ENCODE results near the gene SREBF1. TPM values are rescaled to one million over a fixed set of nuclear protein-coding genes. Genes with fewer than 3 reads are reported as not detected.

The SREBF1 gene
- total and polyA plus RNA-seq, 4 donors: 27.5 to 71.8 (median 45.8) TPM

DNA sequence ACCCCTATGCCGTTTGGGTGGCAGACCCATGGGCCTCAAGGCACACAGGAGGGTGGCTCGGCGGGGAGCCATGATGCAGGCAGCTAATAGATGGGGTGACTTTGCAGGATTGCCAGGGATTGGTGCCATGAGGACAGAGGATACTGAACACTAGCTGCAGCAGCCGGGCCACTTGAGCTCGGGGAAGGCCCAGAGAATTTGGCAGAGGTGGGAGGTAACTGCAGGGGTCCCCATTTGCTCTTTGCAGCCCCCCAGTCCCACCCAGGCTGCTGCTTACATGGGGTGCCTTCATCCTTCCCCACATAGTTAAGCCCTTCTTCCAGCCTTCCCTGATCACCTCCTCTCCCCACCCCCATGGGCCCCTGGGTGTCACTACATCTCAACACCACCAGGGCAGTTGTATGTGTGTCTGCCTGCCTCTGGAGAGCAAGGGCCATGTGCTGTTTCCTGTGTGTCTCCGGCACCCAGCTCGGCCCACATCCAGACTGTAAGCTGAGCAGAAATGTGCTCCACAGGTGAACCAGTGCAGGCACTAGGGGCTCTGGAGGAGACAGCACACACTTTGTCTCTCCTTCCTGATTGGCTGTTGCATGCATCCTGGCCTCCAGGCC is 52.0 kb downstream of the SREBF1 start:
- no peaks in the 10 kb centered on the region for H3K9me3 ChIP-seq (ENCODE audit: control insufficient read depth, insufficient read depth, low read length)
- no peaks in the 10 kb centered on the region for H3K27me3 ChIP-seq (ENCODE audit: control insufficient read depth, insufficient read depth, low read length)
- 40% methylated on average over 7 of the region's 7 CpGs for WGBS (ENCODE audit: insufficient coverage)
- peaks cover 90% of the 10 kb centered on the region for H3K4me1 ChIP-seq (ENCODE audit: control insufficient read depth, insufficient read depth, low read length)
- no peak overlapping the region for H3K4me3 ChIP-seq (ENCODE audit: low read depth, low read length)
- peaks cover 23% of the 10 kb centered on the region for H3K36me3 ChIP-seq (ENCODE audit: control insufficient read depth, insufficient read depth, low read length)
- no peak for DNase-seq (ENCODE audit: low read depth in 4 of 6, low spot score in 6 of 6)
- H3K27ac ChIP-seq (ENCODE audit: low read depth, low read length): peak overlapping the region; percentile 67

DNA sequence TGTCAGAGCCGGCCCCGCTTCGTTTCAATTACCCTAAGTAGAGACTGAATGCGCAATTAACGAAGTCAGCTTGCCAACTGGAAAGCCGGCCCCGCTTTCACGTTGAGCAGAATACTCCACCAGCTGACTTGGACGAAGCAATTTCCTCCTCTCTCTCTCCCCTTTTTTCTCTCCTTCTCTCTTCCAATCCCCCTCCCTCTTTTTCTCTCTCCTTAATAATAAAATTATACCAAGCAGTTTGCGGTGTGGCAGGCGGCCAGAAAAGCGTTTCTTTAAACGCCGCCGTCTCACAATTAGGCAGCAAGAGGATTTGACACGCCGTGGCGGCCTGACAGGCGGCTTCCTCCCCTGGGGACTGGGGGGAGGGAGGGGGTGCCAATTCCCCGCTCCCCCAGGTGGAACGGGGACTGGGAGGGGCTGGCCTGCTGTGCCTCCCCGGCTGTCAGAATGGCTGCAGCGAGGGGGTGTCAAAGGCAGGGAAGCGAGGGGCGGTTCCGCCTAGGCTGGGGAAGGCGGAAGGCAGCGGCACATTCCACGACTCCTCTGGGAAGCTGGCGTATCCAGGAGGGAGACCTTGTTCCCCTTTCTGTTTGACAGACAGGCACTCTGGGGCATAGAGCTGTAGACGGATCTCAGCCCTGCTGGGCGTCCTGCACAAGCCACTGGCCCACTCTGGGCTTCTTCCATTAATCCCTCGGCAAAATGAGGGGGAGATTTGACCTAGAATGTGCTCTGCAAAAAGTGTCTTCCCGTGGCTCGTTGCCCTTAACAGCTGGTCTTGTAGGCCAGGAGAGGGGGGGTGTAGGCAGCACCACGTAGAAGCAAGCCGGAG is 52.7 kb downstream of the SREBF1 start:
- peak in 5 of 6 donors; percentile 52 to 95 (median 75) for DNase-seq (ENCODE audit: low read depth in 4 of 6, low spot score in 6 of 6)
- Histone ChIP-seq H3K27me3 (ENCODE audit: control insufficient read depth, insufficient read depth, low read length) (no peaks in the 10 kb centered on the region), H3K9me3 (ENCODE audit: control insufficient read depth, insufficient read depth, low read length) (no peaks in the 10 kb centered on the region), H3K36me3 (ENCODE audit: control insufficient read depth, insufficient read depth, low read length) (peaks cover 24% of the 10 kb centered on the region), H3K27ac (ENCODE audit: low read depth, low read length) (peak overlapping the region; percentile 67), H3K4me3 (ENCODE audit: low read depth, low read length) (peak overlapping the region; percentile 33), H3K4me1 (ENCODE audit: control insufficient read depth, insufficient read depth, low read length) (peaks cover 89% of the 10 kb centered on the region)
- 5% methylated on average over 34 of the region's 37 CpGs for WGBS (ENCODE audit: insufficient coverage)

DNA sequence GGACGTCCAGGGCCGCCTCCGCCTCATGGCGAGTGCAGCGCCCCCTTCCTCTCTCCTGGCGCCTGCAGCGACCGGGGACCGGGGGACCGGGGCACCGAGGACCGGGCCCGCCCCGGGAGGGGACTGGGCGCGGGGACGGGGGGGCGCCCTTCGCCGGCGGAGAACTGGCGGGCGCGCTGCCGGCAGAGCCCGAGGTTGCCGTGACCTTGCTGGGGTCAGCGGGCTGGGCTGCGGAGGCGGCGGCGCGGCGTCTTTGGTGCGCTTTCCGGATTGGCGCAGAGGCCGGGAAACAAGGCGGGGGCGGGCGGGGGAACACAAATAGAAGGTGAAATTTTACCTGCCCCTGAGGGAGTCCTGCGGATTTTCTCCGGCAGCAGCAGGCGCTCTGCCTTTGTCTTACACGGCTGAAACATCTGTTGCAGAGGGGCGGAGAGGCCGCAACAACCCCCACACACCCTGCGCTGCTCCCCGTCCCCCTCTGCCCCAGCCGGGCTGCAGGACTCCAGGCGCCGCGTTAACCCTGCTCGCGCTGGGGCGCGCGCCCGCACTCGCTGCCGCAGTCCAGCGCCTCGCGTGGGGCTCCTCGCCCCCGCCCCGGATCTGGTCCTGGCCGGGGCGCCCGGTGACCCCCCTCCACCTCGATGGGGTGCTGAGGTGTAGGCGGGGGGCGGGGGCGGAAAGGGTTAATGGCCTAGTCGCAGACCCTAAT is 53.5 kb downstream of the SREBF1 start:
- peaks cover 89% of the 10 kb centered on the region for H3K4me1 ChIP-seq (ENCODE audit: control insufficient read depth, insufficient read depth, low read length)
- DNase-seq (ENCODE audit: low read depth in 4 of 6, low spot score in 6 of 6): peak in 3 of 6 donors; percentile 39 to 91 (median 74)
- H3K4me3 ChIP-seq (ENCODE audit: low read depth, low read length): peak overlapping the region; percentile 47
- no peaks in the 10 kb centered on the region for H3K27me3 ChIP-seq (ENCODE audit: control insufficient read depth, insufficient read depth, low read length)
- no peaks in the 10 kb centered on the region for H3K9me3 ChIP-seq (ENCODE audit: control insufficient read depth, insufficient read depth, low read length)
- H3K27ac ChIP-seq (ENCODE audit: low read depth, low read length): peak overlapping the region; percentile 67
- peaks cover 18% of the 10 kb centered on the region for H3K36me3 ChIP-seq (ENCODE audit: control insufficient read depth, insufficient read depth, low read length)
- under 1% methylated on average over 75 of the region's 75 CpGs for WGBS (ENCODE audit: insufficient coverage)

DNA sequence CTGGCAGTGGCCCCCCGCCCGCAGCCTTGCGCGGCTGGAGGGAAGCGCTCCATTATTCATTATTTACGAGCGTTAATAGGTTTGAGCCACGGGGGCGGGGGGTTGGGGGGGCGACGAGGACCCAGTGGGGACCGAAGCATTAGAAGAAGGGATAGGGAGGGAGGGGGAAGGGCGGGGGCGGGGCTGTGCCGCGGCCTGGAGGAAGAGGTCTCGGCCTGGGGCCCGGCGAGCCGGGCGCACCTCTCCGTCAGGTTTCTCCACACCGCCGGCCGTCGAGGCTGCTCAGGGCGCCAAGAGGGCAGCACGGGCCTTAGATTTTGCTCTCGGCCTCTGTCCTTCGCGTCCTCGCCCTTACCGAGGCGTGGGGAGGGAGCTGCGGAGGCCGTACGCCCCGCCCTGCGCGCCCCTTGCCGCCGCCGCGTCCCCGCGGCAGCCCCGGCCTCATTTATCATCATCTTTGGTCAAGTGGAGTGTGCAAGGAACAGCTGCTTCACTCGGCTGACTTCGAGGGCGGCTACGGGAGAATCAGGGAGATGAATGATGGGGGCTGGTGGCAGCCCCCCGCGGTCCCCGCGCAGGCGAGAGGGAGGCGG is 54.2 kb downstream of the SREBF1 start:
- H3K4me3 ChIP-seq (ENCODE audit: low read depth, low read length): peak overlapping the region; percentile 47

DNA sequence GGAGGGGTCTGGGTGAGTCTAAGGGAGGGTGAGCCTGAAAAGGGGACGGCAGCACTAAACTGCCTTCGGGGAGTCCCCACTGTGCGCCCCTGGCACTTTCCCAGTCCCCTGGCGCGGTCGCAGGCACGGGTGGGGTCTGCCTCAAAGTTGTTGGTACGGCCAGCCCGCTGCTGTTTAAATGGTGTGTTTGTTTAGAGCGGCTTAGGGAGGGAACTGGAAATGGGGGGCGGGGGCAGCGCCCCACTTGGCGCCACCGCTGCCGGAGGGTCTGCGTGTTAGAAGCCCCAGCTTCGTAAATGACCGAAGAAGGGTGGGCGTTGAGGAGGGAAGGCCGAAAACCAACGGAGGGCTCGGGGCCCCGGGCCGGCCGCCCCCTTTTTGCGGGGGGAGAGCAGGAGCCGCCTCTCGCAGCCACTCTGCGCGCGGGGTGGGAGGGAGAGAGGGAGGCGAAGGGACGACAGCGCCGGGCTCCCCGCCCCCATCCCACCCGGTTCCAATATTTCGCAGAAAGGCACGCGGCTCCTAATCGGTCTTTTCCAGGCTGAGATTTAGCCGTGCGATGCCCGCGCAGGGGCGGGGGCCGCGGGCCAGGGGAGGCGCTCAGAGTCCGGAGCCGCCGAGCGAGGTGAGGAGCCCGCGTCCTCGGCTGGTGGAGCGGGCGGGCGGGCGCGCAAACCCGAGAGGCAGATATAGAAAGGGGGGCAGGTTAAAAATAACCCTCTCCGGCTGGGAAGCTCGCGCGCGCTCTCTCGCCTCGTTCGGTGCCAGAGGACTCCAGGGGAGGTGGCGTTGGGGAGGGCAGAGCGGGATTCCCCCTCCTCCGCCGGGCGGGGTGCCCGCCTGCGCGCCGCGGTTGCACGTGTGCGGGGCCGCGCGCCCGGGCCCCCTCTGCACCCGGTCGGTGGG is 54.9 kb downstream of the SREBF1 start:
- DNase-seq (ENCODE audit: low read depth in 4 of 6, low spot score in 6 of 6): peak in 3 of 6 donors; percentile 64 to 95 (median 91)
- peak overlapping the region; percentile 80 for H3K27ac ChIP-seq (ENCODE audit: low read depth, low read length)
- WGBS (ENCODE audit: insufficient coverage): 1% methylated on average over 75 of the region's 88 CpGs
- no peaks in the 10 kb centered on the region for H3K27me3 ChIP-seq (ENCODE audit: control insufficient read depth, insufficient read depth, low read length)
- peak overlapping the region; percentile 47 for H3K4me3 ChIP-seq (ENCODE audit: low read depth, low read length)
- H3K4me1 ChIP-seq (ENCODE audit: control insufficient read depth, insufficient read depth, low read length): peaks cover 83% of the 10 kb centered on the region
- H3K9me3 ChIP-seq (ENCODE audit: control insufficient read depth, insufficient read depth, low read length): no peaks in the 10 kb centered on the region
- H3K36me3 ChIP-seq (ENCODE audit: control insufficient read depth, insufficient read depth, low read length): peaks cover 12% of the 10 kb centered on the region

More for the DNA sequence above, 54.2 kb downstream of the SREBF1 start:
- Histone ChIP-seq H3K36me3 (ENCODE audit: control insufficient read depth, insufficient read depth, low read length) (peaks cover 19% of the 10 kb centered on the region), H3K27me3 (ENCODE audit: control insufficient read depth, insufficient read depth, low read length) (no peaks in the 10 kb centered on the region), H3K27ac (ENCODE audit: low read depth, low read length) (peak overlapping the region; percentile 47), H3K9me3 (ENCODE audit: control insufficient read depth, insufficient read depth, low read length) (no peaks in the 10 kb centered on the region), H3K4me1 (ENCODE audit: control insufficient read depth, insufficient read depth, low read length) (peaks cover 89% of the 10 kb centered on the region)
- 0% methylated on average over 49 of the region's 57 CpGs for WGBS (ENCODE audit: insufficient coverage)
- DNase-seq (ENCODE audit: low read depth in 4 of 6, low spot score in 6 of 6): peak in 4 of 6 donors; percentile 38 to 90 (median 63)

DNA sequence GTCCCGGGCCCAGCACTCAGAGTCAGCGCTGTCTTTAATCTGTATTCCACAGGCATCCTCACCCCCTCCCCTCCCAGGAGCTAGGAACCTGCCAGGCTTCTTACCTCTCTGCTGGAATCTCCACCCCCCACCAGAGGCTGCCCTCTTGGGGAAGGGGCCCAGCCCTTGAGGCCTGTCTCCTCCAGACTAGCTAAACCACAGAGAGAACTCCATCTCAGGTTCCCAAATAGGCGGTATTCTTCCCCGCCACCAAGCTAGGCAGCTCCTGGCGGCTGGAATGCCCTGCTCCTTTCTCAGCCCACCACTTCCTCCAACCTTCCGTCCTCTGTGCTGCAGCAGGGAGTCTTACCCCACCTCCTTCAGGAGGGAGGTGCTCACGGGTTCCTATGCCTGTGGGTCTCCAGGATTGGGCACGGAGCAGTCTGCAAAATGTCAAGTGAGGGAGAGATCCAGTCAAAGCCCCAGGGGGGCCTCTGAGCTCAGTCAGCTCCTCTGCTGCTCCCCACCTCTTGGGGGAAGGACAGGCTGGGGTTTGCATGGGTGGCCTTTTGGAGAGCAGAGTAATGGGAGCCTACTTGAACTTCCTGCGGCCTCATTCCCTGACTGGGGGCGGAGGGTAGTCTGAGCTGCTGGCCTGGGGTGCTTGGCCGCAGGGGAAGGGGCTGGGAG is 55.7 kb downstream of the SREBF1 start:
- H3K4me1 ChIP-seq (ENCODE audit: control insufficient read depth, insufficient read depth, low read length): peaks cover 75% of the 10 kb centered on the region
- WGBS (ENCODE audit: insufficient coverage): 19% methylated on average over 9 of the region's 11 CpGs
- no peaks in the 10 kb centered on the region for H3K9me3 ChIP-seq (ENCODE audit: control insufficient read depth, insufficient read depth, low read length)
- H3K27ac ChIP-seq (ENCODE audit: low read depth, low read length): peak overlapping the region; percentile 80
- H3K4me3 ChIP-seq (ENCODE audit: low read depth, low read length): peak overlapping the region; percentile 47
- H3K27me3 ChIP-seq (ENCODE audit: control insufficient read depth, insufficient read depth, low read length): no peaks in the 10 kb centered on the region
- H3K36me3 ChIP-seq (ENCODE audit: control insufficient read depth, insufficient read depth, low read length): peaks cover 12% of the 10 kb centered on the region
- DNase-seq (ENCODE audit: low read depth in 4 of 6, low spot score in 6 of 6): peak in 2 of 6 donors; percentile 54 to 65

DNA sequence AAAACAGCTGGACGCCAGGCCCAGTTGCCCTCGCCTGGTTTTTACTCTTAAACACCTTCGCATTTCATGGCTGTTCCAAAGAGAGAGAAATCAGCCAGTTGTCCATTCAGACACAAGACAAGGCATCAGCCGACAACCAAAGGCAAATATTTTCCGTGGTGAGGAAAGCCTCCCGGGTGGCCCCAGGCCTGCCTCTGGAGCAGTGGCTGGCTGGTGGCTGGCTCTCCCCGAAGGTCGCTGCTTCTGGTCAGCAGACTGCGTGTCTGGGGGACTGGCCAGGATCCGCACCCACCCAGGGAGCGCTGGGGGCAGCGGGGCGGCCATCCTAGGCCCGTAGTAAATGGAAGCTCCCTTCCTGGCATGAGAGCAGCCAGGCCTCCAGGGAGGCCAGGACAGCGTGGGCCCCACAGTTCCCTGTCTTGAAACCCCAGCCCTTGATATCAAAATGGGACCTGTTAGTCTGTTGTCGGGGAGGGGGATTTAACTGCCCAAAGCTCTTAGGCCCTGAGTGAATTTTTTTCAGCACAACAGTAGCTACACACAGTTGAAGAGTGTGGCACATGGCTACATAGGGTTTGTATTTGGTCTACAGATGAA is 57.7 kb downstream of the SREBF1 start:
- WGBS (ENCODE audit: insufficient coverage): 56% methylated on average over 14 of the region's 16 CpGs
- no peak overlapping the region for H3K4me3 ChIP-seq (ENCODE audit: low read depth, low read length)
- H3K4me1 ChIP-seq (ENCODE audit: control insufficient read depth, insufficient read depth, low read length): peaks cover 67% of the 10 kb centered on the region
- H3K27ac ChIP-seq (ENCODE audit: low read depth, low read length): peak overlapping the region; percentile 75
- DNase-seq (ENCODE audit: low read depth in 4 of 6, low spot score in 6 of 6): no peak
- H3K9me3 ChIP-seq (ENCODE audit: control insufficient read depth, insufficient read depth, low read length): no peaks in the 10 kb centered on the region
- no peaks in the 10 kb centered on the region for H3K27me3 ChIP-seq (ENCODE audit: control insufficient read depth, insufficient read depth, low read length)
- H3K36me3 ChIP-seq (ENCODE audit: control insufficient read depth, insufficient read depth, low read length): peaks cover 14% of the 10 kb centered on the region

DNA sequence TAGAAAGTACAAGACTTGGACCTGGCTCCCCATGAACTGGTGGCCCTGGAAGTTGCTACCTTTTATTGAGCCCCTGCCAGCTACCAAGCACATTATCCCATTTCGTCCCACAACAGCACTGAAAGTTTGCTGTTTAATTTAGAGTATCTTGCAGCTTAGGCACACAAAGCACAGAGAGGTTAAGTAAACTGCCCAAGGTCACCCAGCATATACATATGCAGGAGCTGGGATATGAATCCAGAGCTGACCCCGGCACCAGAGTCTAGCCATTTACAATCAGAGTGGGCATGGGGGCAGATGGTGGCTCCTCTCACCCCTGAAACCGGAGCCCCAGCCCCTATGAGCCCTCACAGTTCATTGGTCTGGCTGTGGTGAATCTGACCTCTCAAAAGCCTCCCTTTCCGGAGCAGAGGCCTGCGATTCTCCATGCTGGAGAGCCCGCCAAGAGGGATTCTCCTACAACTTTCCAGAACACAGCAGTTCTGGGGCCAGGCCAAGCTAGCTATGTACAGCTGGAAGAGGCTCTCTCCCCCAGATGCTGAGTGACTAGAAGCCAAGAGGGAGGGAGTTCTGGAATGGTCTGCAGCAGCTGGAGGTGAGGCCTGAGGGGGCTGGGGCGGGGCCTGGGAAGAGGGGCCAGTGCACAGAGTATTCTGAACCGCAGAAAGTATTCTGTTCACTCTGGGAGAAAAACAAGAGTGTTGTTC is 58.3 kb downstream of the SREBF1 start:
- Histone ChIP-seq H3K9me3 (ENCODE audit: control insufficient read depth, insufficient read depth, low read length) (no peaks in the 10 kb centered on the region), H3K4me1 (ENCODE audit: control insufficient read depth, insufficient read depth, low read length) (peaks cover 62% of the 10 kb centered on the region), H3K27ac (ENCODE audit: low read depth, low read length) (peak overlapping the region; percentile 75), H3K36me3 (ENCODE audit: control insufficient read depth, insufficient read depth, low read length) (peaks cover 14% of the 10 kb centered on the region), H3K27me3 (ENCODE audit: control insufficient read depth, insufficient read depth, low read length) (no peaks in the 10 kb centered on the region), H3K4me3 (ENCODE audit: low read depth, low read length) (no peak overlapping the region)
- 52% methylated on average over 4 of the region's 8 CpGs for WGBS (ENCODE audit: insufficient coverage)
- peak in 2 of 6 donors; percentile 51 to 87 for DNase-seq (ENCODE audit: low read depth in 4 of 6, low spot score in 6 of 6)
